ENCODE data around the gene CLBA1.
A peak's percentile ranks its signal among the peaks of the same experiment; 100 is the strongest.
"Not testable (repeated sequence)": the region's sequence is repeated elsewhere in the genome, so short reads cannot be mapped to it uniquely, and the experiment has no call there.

CLBA1 gene

GRCh38 chr14:104938960-104939359 is 46.6 kb upstream of the CLBA1 start:
- no peak for DNase-seq (ENCODE audit: extremely low read depth, low read depth)
- no peak for TF ChIP-seq CTCF (IDR thresholded peaks at IDR 0.05; ENCODE audit: low read depth, low read length)

- DNase-seq (ENCODE audit: extremely low read depth, low read depth) = no peak
- TF ChIP-seq CTCF (IDR thresholded peaks at IDR 0.05; ENCODE audit: low read depth, low read length) = no peak
Observed at GRCh38 chr14:104939666-104940410, 45.8 kb upstream of the CLBA1 start.

GRCh38 chr14:104940526-104941150 is 45.0 kb upstream of the CLBA1 start:
- TF ChIP-seq CTCF (IDR thresholded peaks at IDR 0.05; ENCODE audit: low read depth, low read length) = peak; percentile 1; the same call in 1 of the 2 replicates
- DNase-seq (ENCODE audit: extremely low read depth, low read depth) = no peak

- TF ChIP-seq CTCF (IDR thresholded peaks at IDR 0.05; ENCODE audit: low read depth, low read length) = no peak
- no peak for DNase-seq (ENCODE audit: extremely low read depth, low read depth)
Observed at GRCh38 chr14:104941508-104942365, 43.9 kb upstream of the CLBA1 start.

GRCh38 chr14:104942586-104942985 is 43.0 kb upstream of the CLBA1 start:
- no peak for TF ChIP-seq CTCF (IDR thresholded peaks at IDR 0.05; ENCODE audit: low read depth, low read length)
- DNase-seq (ENCODE audit: extremely low read depth, low read depth) = no peak

GRCh38 chr14:104943216-104944015 is 42.2 kb upstream of the CLBA1 start:
- not testable (repeated sequence) for DNase-seq (ENCODE audit: extremely low read depth, low read depth)

- DNase-seq (ENCODE audit: extremely low read depth, low read depth) = not testable (repeated sequence)
Observed at GRCh38 chr14:104944016-104944308, 41.6 kb upstream of the CLBA1 start.

GRCh38 chr14:104944436-104945205 is 41.0 kb upstream of the CLBA1 start:
- not testable (repeated sequence) for DNase-seq (ENCODE audit: extremely low read depth, low read depth)

- DNase-seq (ENCODE audit: extremely low read depth, low read depth) = not testable (repeated sequence)
Observed at GRCh38 chr14:104945266-104945665, 40.3 kb upstream of the CLBA1 start.

- DNase-seq (ENCODE audit: extremely low read depth, low read depth) = not testable (repeated sequence)
Observed at GRCh38 chr14:104945986-104946965, 39.3 kb upstream of the CLBA1 start.

- not testable (repeated sequence) for DNase-seq (ENCODE audit: extremely low read depth, low read depth)
Observed at GRCh38 chr14:104947201-104947600, 38.4 kb upstream of the CLBA1 start.

All from AG09319 (cell line).